GM23338 (cell line): ENCODE measurements around the gene HTR3C. TPM values are rescaled to one million over a fixed set of nuclear protein-coding genes. Genes with fewer than 3 reads are reported as not detected.

Experiments
- ATAC-seq: fragments of 200-7000 bp; cut with Tn5 transposase; 3 replicates; pipeline ENCODE4 v1.9.1; 2020
- DNase-seq: peaks from one replicate; pipeline ENCODE4 v3.0.0-alpha.2; 2015; ENCODE audit warnings: low spot score
- H2AFZ ChIP-seq: fragments of 200-600 bp; sonication (generic); 2 replicates; pipeline ENCODE4 v1.8.0; 2016; ENCODE audit warnings: antibody characterized with exemption, mild to moderate bottlenecking, moderate library complexity
- H3F3A ChIP-seq: fragments of 200-600 bp; sonication (generic); replicated peaks from 2 replicates; pipeline ENCODE4 v1.8.0; 2017; ENCODE audit warnings: antibody characterized with exemption, mixed run types, low read depth
- H3K27ac ChIP-seq: fragments of 200-600 bp; sonication (generic); 2 replicates; pipeline ENCODE4 v1.6.1; 2016; ENCODE audit warnings: low read depth
- H3K27me3 ChIP-seq: fragments of 200-600 bp; sonication (generic); 2 replicates; pipeline ENCODE4 v1.8.0; 2016; ENCODE audit warnings: mild to moderate bottlenecking, mixed run types, moderate library complexity; ENCODE audit not compliant: insufficient read depth
- H3K36me3 ChIP-seq: fragments of 200-600 bp; sonication (generic); 2 replicates; pipeline ENCODE4 v1.8.0; 2016; ENCODE audit warnings: mild to moderate bottlenecking; ENCODE audit not compliant: insufficient read depth
- H3K4me1 ChIP-seq: fragments of 200-600 bp; sonication (generic); 2 replicates; pipeline ENCODE4 v1.8.0; 2016; ENCODE audit warnings: mild to moderate bottlenecking, moderate library complexity; ENCODE audit not compliant: insufficient read depth
- H3K4me2 ChIP-seq: fragments of 200-600 bp; sonication (generic); 2 replicates; pipeline ENCODE4 v1.7.1; 2017; ENCODE audit warnings: mixed run types
- H3K4me3 ChIP-seq: fragments of 200-600 bp; sonication (generic); 2 replicates; pipeline ENCODE4 v1.6.1; 2016; ENCODE audit warnings: mixed run types
- H3K79me2 ChIP-seq: fragments of 200-600 bp; sonication (generic); replicated peaks from 2 replicates; pipeline ENCODE4 v1.8.0; 2017; ENCODE audit warnings: mild to moderate bottlenecking; ENCODE audit not compliant: insufficient read depth
- H3K9me2 ChIP-seq: fragments of 200-600 bp; sonication (generic); 2 replicates; pipeline ENCODE4 v1.8.0; 2017; ENCODE audit not compliant: insufficient read depth
- H4K20me1 ChIP-seq: fragments of 200-600 bp; sonication (generic); replicated peaks from 2 replicates; pipeline ENCODE4 v1.8.0; 2017; ENCODE audit warnings: mild to moderate bottlenecking; ENCODE audit not compliant: insufficient read depth
- H3K27ac Mint-ChIP-seq: 2 replicates; pipeline ENCODE4 v1.8.0; 2020; ENCODE audit warnings: inconsistent platforms, mild to moderate bottlenecking, moderate library complexity, mixed read lengths
- H3K27me3 Mint-ChIP-seq: 3 replicates; pipeline ENCODE4 v1.8.0; 2022; ENCODE audit warnings: low read depth, mild to moderate bottlenecking, moderate library complexity, mixed read lengths, inconsistent platforms; ENCODE audit not compliant: insufficient read depth, poor library complexity
- H3K36me3 Mint-ChIP-seq: 3 replicates; pipeline ENCODE4 v1.8.0; 2021; ENCODE audit warnings: low read depth, mild to moderate bottlenecking, inconsistent platforms, moderate library complexity, mixed read lengths
- H3K4me1 Mint-ChIP-seq: 3 replicates; pipeline ENCODE4 v1.8.0; 2020; ENCODE audit warnings: mild to moderate bottlenecking, inconsistent platforms, mixed read lengths
- H3K4me3 Mint-ChIP-seq: 3 replicates; pipeline ENCODE4 v1.8.0; 2021; ENCODE audit warnings: moderate library complexity, mild to moderate bottlenecking, inconsistent platforms, mixed read lengths
- H3K9me3 Mint-ChIP-seq: 3 replicates; pipeline ENCODE4 v1.8.0; 2020; ENCODE audit warnings: moderate library complexity, mild to moderate bottlenecking, inconsistent platforms, mixed read lengths
- CREB1 ChIP-seq: fragments of 250-450 bp; sonication (Bioruptor Pico); IDR thresholded peaks from 2 replicates; pipeline ENCODE4 v1.5.0; 2020; ENCODE audit warnings: low read depth, mild to moderate bottlenecking, moderate library complexity
- CTCF ChIP-seq, 2 experiments: fragments of 200-600 bp in 1 of 2; sonication (generic) in 1 of 2; conservative IDR thresholded peaks; 2 replicates each; pipeline versions ENCODE4 v1.5.1 to v1.6.1; 2016 to 2017; ENCODE audit warnings: antibody characterized with exemption in 2 of 2, low read depth in 2 of 2, mild to moderate bottlenecking in 2 of 2, moderate library complexity in 1 of 2
- ETS1 ChIP-seq: IDR thresholded peaks from 2 replicates; pipeline ENCODE4 v1.6.1; 2016; ENCODE audit warnings: antibody characterized with exemption
- EZH2 ChIP-seq: fragments of 200-600 bp; sonication (generic); IDR thresholded peaks from one replicate; pipeline ENCODE4 v1.8.0; 2017; ENCODE audit warnings: antibody characterized with exemption, mild to moderate bottlenecking, low read depth; ENCODE audit not compliant: unreplicated experiment
- EZH2phosphoT487 ChIP-seq: fragments of 200-600 bp; sonication (generic); IDR thresholded peaks from one replicate; pipeline ENCODE4 v1.8.1; 2018; ENCODE audit warnings: antibody characterized with exemption; ENCODE audit not compliant: unreplicated experiment
- JUNB ChIP-seq: IDR thresholded peaks from one replicate; pipeline ENCODE4 v1.6.1; 2016; ENCODE audit warnings: antibody characterized with exemption; ENCODE audit not compliant: unreplicated experiment
- NANOG ChIP-seq: IDR thresholded peaks from 2 replicates; pipeline ENCODE4 v1.6.1; 2016; ENCODE audit warnings: antibody characterized with exemption, borderline replicate concordance
- POLR2AphosphoS5 ChIP-seq: IDR thresholded peaks from 2 replicates; pipeline ENCODE4 v1.6.1; 2016; ENCODE audit warnings: antibody characterized with exemption, low read depth
- REST ChIP-seq: IDR thresholded peaks from one replicate; pipeline ENCODE4 v1.6.1; 2018; ENCODE audit warnings: antibody characterized with exemption; ENCODE audit not compliant: unreplicated experiment
- STAT1 ChIP-seq: IDR thresholded peaks from one replicate; pipeline ENCODE4 v1.6.1; 2016; ENCODE audit warnings: antibody characterized with exemption; ENCODE audit not compliant: unreplicated experiment
- ZNF114 ChIP-seq: fragments of 250-450 bp; sonication (Bioruptor Pico); IDR thresholded peaks from 2 replicates; pipeline ENCODE4 v1.5.0; 2020; ENCODE audit warnings: mild to moderate bottlenecking, moderate library complexity
- ZNF331 ChIP-seq: fragments of 250-450 bp; sonication (Bioruptor Pico); IDR thresholded peaks from 2 replicates; pipeline ENCODE4 v1.5.0; 2020; ENCODE audit warnings: low read depth, mild to moderate bottlenecking, moderate library complexity
- ZNF462 ChIP-seq: fragments of 250-450 bp; sonication (Bioruptor Pico); IDR thresholded peaks from 2 replicates; pipeline ENCODE4 v1.5.0; 2020; ENCODE audit warnings: mild to moderate bottlenecking, moderate library complexity
- polyA plus RNA-seq: library from polyadenylated mRNA; unstranded; fragments of >200 nt; fragmentation: Nextera tagmentation; extraction: Ambion mirVana; gene quantifications from 2 replicates; pipeline ENCODE4 v1.2.1, GENCODE V29; 2016
- total RNA-seq: library from RNA; depleted of rRNA; stranded (reverse); fragments of >200 nt; shearing (Covaris generic); gene quantifications from 2 replicates; pipeline ENCODE4 v1.2.3, GENCODE V29; 2014

Gene HTR3C
- total and polyA plus RNA-seq, 2 experiments from 2014 or later, result not detected

GRCh38 chr3:184039414-184039813 lies 13.4 kb upstream of the HTR3C start:
- no peaks in the 10 kb centered on the region; the same call in 2 of the 3 replicates for H3K4me1 Mint-ChIP-seq
- H3K27ac Mint-ChIP-seq, result no peak overlapping the region
- H3F3A ChIP-seq, result no peaks in the 10 kb centered on the region
- no peaks in the 10 kb centered on the region for H3K4me1 ChIP-seq
- no peaks in the 10 kb centered on the region for H3K27me3 ChIP-seq
- no peaks in the 10 kb centered on the region for H3K36me3 ChIP-seq
- no peak overlapping the region for H2AFZ ChIP-seq
- no peak for ATAC-seq
- peaks cover 6% of the 10 kb centered on the region for H3K27me3 Mint-ChIP-seq
- TF ChIP-seq ZNF462 (CRISPR knock-in tag) (no peak), EZH2phosphoT487 (no peak), EZH2 (no peak), STAT1 (no peak), ETS1 (no peak), ZNF331 (no peak), CREB1 (CRISPR knock-in tag) (no peak), CTCF (conservative IDR thresholded peaks at IDR 0.05; ENCODE audit: low read depth in 2 of 2) (no peak), POLR2AphosphoS5 (no peak), NANOG (no peak), REST (no peak), JUNB (no peak), ZNF114 (CRISPR knock-in tag) (no peak)
- H3K9me3 Mint-ChIP-seq, result no peaks in the 10 kb centered on the region
- H3K79me2 ChIP-seq, result no peaks in the 10 kb centered on the region
- no peak for DNase-seq
- no peaks in the 10 kb centered on the region for H3K9me2 ChIP-seq
- no peak overlapping the region for H3K4me2 ChIP-seq
- no peaks in the 10 kb centered on the region; the same call in 2 of the 3 replicates for H3K36me3 Mint-ChIP-seq
- no peaks in the 10 kb centered on the region for H4K20me1 ChIP-seq
- H3K4me3 Mint-ChIP-seq, result no peak overlapping the region
- H3K27ac ChIP-seq, result no peak overlapping the region
- H3K4me3 ChIP-seq, result no peak overlapping the region
